Panc1 (cell line): ENCODE data around the gene ZYX. TPM values are rescaled to one million over a fixed set of nuclear protein-coding genes. Genes with fewer than 3 reads are reported as not detected.
A peak's percentile ranks its signal among the peaks of the same experiment; 100 is the strongest.

ENCODE experiments used
- ATAC-seq: fragments of 200-7000 bp; cut with Tn5 transposase; 2 replicates; pipeline ENCODE4 v1.9.1; 2020; ENCODE audit warnings: mild to moderate bottlenecking, moderate library complexity
- BruUV-seq: library from RNA; stranded (reverse); fragments of 400-500 nt; replicated peaks from 2 replicates; lab custom pipeline; 2021; lab: Mats Ljungman, UMichigan
- CTCF ChIA-PET: fragments of 300-600 bp; sonication (Branson Sonifier 250); formaldehyde crosslinking; loops from one replicate; lab custom pipeline; 2022; ENCODE audit warnings: antibody characterized with exemption; lab: Charles Lee
- POLR2A ChIA-PET: fragments of 300-600 bp; sonication (Branson Sonifier 250); formaldehyde crosslinking; loops from one replicate; lab custom pipeline; 2022; ENCODE audit warnings: antibody characterized with exemption; lab: Charles Lee
- DNase-seq: peaks from one replicate; pipeline ENCODE4 v3.0.0-alpha.2; 2010; ENCODE audit warnings: low read depth, low spot score
- H3K27ac ChIP-seq: 2 replicates; pipeline ENCODE4 v1.5.1; 2011; ENCODE audit warnings: mild to moderate bottlenecking, low read length, inconsistent platforms
- H3K27me3 ChIP-seq: fragments of 200-500 bp; sonication (Bioruptor generic); 2 replicates; pipeline ENCODE4 v1.6.0; 2014; ENCODE audit warnings: low read length, inconsistent platforms; ENCODE audit not compliant: control insufficient read depth, insufficient read depth
- H3K36me3 ChIP-seq: fragments of 200-500 bp; sonication (Bioruptor generic); 2 replicates; pipeline ENCODE4 v1.5.1; 2014; ENCODE audit warnings: inconsistent platforms, mild to moderate bottlenecking, low read length, moderate library complexity; ENCODE audit not compliant: control insufficient read depth, insufficient read depth
- H3K4me1 ChIP-seq: 2 replicates; pipeline ENCODE4 v1.5.1; 2011; ENCODE audit warnings: inconsistent platforms, mild to moderate bottlenecking, low read length, moderate library complexity; ENCODE audit not compliant: control insufficient read depth, insufficient read depth
- H3K4me3 ChIP-seq, 2 experiments: 2 replicates each; pipeline ENCODE4 v1.5.1; 2011 to 2012; ENCODE audit warnings: low read depth in 2 of 2, low read length in 2 of 2, mild to moderate bottlenecking in 2 of 2, inconsistent platforms in 1 of 2, moderate library complexity in 1 of 2
- H3K9me3 ChIP-seq: fragments of 200-500 bp; sonication (Bioruptor generic); 2 replicates; pipeline ENCODE4 v1.5.1; 2014; ENCODE audit warnings: low read depth, mild to moderate bottlenecking, inconsistent platforms, low read length, moderate library complexity; ENCODE audit not compliant: control insufficient read depth, insufficient read depth
- POLR2AphosphoS5 ChIP-seq: IDR thresholded peaks from 2 replicates; pipeline ENCODE4 v1.6.1; 2012; ENCODE audit warnings: mild to moderate bottlenecking, low read depth, low read length, moderate library complexity
- SIN3A ChIP-seq: IDR thresholded peaks from 2 replicates; pipeline ENCODE4 v1.6.1; 2012; ENCODE audit warnings: low read depth, mild to moderate bottlenecking, low read length, moderate library complexity, borderline replicate concordance; ENCODE audit not compliant: insufficient read depth
- TCF7L2 ChIP-seq: IDR thresholded peaks from 2 replicates; pipeline ENCODE4 v1.6.1; 2011; ENCODE audit warnings: mild to moderate bottlenecking, low read depth, low read length, inconsistent platforms
- in situ Hi-C: cut with HindIII; loops from 2 replicates; pipeline ENCODE4 v1.10.0; 2016; ENCODE audit warnings: low sequenced_read_pairs, low pct_unique_long_range_greater_than_20kb
- intact Hi-C: fragments of 100-400 bp; cut with micrococcal nuclease; formaldehyde crosslinking; loops from one replicate; pipeline ENCODE4 v1.10.0; 2022; ENCODE audit not compliant: unreplicated experiment
- total RNA-seq: library from RNA; stranded (reverse); gene quantifications from one replicate; pipeline ENCODE4 v1.2.1, GENCODE V29; 2021; ENCODE audit not compliant: unreplicated experiment
- TF ChIP-seq, protein P1 (sequence below): fragments of 450-650 bp; IDR thresholded peaks from 2 replicates; pipeline ENCODE4 v1.5.1; 2017; ENCODE audit warnings: mild to moderate bottlenecking
- TF ChIP-seq, protein P2 (sequence below), 2 experiments: IDR thresholded peaks; 2 replicates each; pipeline ENCODE4 v1.6.1; 2011 to 2012; ENCODE audit warnings: low read depth in 2 of 2, control low read depth in 1 of 2, low read length in 1 of 2, mild to moderate bottlenecking in 1 of 2, moderate library complexity in 1 of 2; ENCODE audit not compliant: insufficient read depth in 1 of 2

The ZYX gene
- total RNA-seq, 1 experiment from 2014 or later, result 169 TPM

DNA sequence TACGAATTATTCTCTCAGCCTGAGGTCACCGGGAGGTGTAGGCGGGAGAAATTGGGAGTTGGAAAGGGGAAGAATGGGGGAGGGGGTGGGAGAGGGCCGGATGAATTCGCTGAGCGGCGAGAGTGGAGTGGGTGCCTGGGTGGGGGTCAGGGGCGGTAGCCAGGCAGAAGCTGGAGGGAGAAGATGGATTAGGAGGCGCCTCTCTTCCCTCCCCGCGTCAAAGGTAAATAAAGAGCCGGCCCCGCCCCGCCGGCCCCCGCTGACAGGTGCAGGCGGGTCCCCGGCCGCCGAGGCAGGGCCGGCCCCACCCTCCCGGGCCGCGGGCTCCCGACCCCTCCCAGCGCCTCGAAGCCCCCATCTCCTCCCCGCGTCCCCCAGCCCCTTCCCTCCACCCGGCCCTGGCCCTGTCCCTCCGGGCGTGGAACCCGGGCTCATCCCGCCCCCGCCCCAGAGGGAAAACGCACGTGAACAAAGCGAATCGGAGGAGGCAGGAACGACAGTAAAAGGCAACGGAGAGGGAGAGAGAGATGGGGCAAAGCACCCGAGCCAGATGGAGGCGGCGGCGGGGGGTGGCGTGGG, 19.5 kb upstream of the ZYX start:
- BruUV-seq, result no TSS peak
- Histone ChIP-seq H3K4me3 (peak overlapping the region; percentile 44 to 51), H3K27me3 (peaks cover 25% of the 10 kb centered on the region), H3K36me3 (no peaks in the 10 kb centered on the region), H3K9me3 (no peaks in the 10 kb centered on the region), H3K4me1 (no peaks in the 10 kb centered on the region), H3K27ac (no peak overlapping the region)
- TF ChIP-seq, protein P1, sequence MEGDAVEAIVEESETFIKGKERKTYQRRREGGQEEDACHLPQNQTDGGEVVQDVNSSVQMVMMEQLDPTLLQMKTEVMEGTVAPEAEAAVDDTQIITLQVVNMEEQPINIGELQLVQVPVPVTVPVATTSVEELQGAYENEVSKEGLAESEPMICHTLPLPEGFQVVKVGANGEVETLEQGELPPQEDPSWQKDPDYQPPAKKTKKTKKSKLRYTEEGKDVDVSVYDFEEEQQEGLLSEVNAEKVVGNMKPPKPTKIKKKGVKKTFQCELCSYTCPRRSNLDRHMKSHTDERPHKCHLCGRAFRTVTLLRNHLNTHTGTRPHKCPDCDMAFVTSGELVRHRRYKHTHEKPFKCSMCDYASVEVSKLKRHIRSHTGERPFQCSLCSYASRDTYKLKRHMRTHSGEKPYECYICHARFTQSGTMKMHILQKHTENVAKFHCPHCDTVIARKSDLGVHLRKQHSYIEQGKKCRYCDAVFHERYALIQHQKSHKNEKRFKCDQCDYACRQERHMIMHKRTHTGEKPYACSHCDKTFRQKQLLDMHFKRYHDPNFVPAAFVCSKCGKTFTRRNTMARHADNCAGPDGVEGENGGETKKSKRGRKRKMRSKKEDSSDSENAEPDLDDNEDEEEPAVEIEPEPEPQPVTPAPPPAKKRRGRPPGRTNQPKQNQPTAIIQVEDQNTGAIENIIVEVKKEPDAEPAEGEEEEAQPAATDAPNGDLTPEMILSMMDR, result no peak
- TF ChIP-seq POLR2AphosphoS5, result no peak
- no peak for TF ChIP-seq SIN3A
- TF ChIP-seq TCF7L2, result no peak
- TF ChIP-seq, protein P2, sequence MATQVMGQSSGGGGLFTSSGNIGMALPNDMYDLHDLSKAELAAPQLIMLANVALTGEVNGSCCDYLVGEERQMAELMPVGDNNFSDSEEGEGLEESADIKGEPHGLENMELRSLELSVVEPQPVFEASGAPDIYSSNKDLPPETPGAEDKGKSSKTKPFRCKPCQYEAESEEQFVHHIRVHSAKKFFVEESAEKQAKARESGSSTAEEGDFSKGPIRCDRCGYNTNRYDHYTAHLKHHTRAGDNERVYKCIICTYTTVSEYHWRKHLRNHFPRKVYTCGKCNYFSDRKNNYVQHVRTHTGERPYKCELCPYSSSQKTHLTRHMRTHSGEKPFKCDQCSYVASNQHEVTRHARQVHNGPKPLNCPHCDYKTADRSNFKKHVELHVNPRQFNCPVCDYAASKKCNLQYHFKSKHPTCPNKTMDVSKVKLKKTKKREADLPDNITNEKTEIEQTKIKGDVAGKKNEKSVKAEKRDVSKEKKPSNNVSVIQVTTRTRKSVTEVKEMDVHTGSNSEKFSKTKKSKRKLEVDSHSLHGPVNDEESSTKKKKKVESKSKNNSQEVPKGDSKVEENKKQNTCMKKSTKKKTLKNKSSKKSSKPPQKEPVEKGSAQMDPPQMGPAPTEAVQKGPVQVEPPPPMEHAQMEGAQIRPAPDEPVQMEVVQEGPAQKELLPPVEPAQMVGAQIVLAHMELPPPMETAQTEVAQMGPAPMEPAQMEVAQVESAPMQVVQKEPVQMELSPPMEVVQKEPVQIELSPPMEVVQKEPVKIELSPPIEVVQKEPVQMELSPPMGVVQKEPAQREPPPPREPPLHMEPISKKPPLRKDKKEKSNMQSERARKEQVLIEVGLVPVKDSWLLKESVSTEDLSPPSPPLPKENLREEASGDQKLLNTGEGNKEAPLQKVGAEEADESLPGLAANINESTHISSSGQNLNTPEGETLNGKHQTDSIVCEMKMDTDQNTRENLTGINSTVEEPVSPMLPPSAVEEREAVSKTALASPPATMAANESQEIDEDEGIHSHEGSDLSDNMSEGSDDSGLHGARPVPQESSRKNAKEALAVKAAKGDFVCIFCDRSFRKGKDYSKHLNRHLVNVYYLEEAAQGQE (IDR thresholded peaks at IDR 0.05; ENCODE audit: insufficient read depth in 1 of 2, low read depth in 2 of 2, low read length in 1 of 2), result no peak
- POLR2A ChIA-PET, result interaction anchor here (0.6 kb wide), 1 partner anchor 573 kb away, joined by 18 read pairs; no protein-coding TSS in a partner anchor
- in situ Hi-C loops (no loop called here), intact Hi-C loops (no loop called here)
- no peak for DNase-seq
- CTCF ChIA-PET, result no interaction called here
- ATAC-seq, result no peak

DNA sequence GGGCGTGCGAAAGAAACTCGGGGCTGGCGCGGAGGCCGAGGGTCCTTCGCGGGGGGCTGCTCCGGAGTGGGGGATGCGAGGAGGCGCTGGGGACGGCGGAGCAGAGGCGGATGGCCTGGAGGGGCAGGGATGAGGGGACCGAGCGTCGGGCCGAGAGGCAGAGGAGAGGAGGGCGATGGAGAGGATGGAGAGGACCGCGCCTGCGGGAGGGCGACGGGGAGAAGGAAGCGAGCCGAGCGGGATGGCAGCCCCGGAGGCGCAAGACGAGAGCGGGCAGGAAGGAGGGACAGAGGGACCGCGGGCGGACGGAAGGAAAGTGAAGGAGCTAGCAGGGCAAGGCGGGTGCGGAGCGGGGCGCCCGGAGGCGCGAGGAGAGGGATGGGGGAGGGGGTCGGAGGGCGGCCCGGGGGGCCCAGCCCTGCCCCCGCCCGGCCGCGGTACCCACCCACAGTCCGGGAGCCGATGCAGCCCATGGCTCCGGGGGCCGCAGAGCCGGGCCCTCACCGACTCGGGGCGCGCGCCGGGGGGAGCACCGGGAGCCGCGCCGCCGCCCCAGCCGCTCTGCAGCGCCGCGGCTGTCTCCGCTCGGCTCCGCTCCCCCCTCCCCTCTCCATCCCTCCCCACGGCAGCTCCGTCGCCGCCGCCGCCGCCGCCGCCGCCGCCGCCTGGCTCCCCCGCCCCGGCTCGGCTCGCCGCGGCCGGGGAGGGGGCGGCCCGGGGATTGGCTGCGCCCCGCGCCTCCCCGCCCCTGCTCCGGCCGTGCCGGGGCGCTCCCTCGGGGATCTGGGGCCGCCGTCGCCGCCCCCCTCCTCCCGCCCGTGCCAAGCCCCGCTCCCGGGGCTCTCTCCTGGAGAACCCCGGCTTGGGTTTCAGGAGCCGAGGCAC, 18.8 kb upstream of the ZYX start, which contains the start of gene FAM131B:
Gene FAM131B, minus strand, starts transcription at position 583 of the 885 bp plus-strand sequence. Its CDS starts 110 bp downstream, at position 473.
- H3K9me3 ChIP-seq, result no peaks in the 10 kb centered on the region
- no peaks in the 10 kb centered on the region for H3K4me1 ChIP-seq
- H3K27ac ChIP-seq, result no peak within 1 kb of the TSS
- ATAC-seq (peak; percentile 69), DNase-seq (no peak)
- POLR2A ChIA-PET, result interaction anchor here (0.6 kb wide), 1 partner anchor 574 kb away, joined by 18 read pairs; no protein-coding TSS in a partner anchor
- TF ChIP-seq, protein P1, result no peak
- no peak for TF ChIP-seq TCF7L2
- no peak for TF ChIP-seq SIN3A
- no peak for TF ChIP-seq POLR2AphosphoS5
- TF ChIP-seq, protein P2 (IDR thresholded peaks at IDR 0.05; ENCODE audit: insufficient read depth in 1 of 2, low read depth in 2 of 2, low read length in 1 of 2), result no peak
- peaks cover 27% of the 10 kb centered on the region for H3K27me3 ChIP-seq
- no TSS peak for BruUV-seq
- CTCF ChIA-PET, result no interaction called here
- no peaks in the 10 kb centered on the region for H3K36me3 ChIP-seq
- intact Hi-C loops (no loop called here), in situ Hi-C loops (no loop called here)
- peak within 1 kb of the TSS; percentile 44 to 51 for H3K4me3 ChIP-seq
